Activated CD4-positive, alpha-beta T cell treated with anti-CD3 and anti-CD28 coated beads, Interleukin-2, amount 50 U/mL, for 4 hours (primary cell): ENCODE data around the gene NCKAP5L.
A peak's percentile ranks its signal among the peaks of the same experiment; 100 is the strongest.
"Not testable (repeated sequence)": the region's sequence is repeated elsewhere in the genome, so short reads cannot be mapped to it uniquely, and the experiment has no call there.

Experiments
- DNase-seq, 2 experiments: peaks; one replicate each; pipeline ENCODE4 v3.0.0-alpha.2; 2020

The NCKAP5L gene, protein sequence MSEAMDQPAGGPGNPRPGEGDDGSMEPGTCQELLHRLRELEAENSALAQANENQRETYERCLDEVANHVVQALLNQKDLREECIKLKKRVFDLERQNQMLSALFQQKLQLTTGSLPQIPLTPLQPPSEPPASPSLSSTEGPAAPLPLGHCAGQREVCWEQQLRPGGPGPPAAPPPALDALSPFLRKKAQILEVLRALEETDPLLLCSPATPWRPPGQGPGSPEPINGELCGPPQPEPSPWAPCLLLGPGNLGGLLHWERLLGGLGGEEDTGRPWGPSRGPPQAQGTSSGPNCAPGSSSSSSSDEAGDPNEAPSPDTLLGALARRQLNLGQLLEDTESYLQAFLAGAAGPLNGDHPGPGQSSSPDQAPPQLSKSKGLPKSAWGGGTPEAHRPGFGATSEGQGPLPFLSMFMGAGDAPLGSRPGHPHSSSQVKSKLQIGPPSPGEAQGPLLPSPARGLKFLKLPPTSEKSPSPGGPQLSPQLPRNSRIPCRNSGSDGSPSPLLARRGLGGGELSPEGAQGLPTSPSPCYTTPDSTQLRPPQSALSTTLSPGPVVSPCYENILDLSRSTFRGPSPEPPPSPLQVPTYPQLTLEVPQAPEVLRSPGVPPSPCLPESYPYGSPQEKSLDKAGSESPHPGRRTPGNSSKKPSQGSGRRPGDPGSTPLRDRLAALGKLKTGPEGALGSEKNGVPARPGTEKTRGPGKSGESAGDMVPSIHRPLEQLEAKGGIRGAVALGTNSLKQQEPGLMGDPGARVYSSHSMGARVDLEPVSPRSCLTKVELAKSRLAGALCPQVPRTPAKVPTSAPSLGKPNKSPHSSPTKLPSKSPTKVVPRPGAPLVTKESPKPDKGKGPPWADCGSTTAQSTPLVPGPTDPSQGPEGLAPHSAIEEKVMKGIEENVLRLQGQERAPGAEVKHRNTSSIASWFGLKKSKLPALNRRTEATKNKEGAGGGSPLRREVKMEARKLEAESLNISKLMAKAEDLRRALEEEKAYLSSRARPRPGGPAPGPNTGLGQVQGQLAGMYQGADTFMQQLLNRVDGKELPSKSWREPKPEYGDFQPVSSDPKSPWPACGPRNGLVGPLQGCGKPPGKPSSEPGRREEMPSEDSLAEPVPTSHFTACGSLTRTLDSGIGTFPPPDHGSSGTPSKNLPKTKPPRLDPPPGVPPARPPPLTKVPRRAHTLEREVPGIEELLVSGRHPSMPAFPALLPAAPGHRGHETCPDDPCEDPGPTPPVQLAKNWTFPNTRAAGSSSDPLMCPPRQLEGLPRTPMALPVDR (N-terminal part only)

GRCh38 chr12:49828133-49829091 lies at the start of gene NCKAP5L:
NCKAP5L (minus strand) TSS chr12:49828413; CDS start chr12:49804044, 24,369 bp downstream.
- DNase-seq = peak; percentile 89 to 91

DNA sequence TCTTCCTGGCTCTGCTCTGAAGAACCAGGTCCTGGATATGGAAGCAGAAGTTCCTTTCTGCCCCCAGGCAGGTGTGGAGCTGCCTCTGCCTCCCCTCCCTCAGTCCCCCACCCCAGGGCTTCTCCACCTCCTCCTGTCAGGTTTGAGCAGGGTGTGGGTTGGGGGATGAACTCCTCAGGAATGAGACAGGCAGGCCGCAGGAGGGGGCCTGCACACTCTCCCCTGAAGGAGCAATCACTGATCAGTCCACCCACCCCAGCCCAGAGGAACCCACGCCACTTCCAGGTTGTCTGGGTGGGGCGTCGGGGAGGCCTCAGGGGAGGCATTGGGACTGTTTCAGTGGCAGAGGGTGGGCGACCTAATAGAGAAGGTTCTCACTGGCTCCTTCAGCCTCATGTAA lies 48.9 kb upstream of the NCKAP5L start:
- DNase-seq = no peak

DNA sequence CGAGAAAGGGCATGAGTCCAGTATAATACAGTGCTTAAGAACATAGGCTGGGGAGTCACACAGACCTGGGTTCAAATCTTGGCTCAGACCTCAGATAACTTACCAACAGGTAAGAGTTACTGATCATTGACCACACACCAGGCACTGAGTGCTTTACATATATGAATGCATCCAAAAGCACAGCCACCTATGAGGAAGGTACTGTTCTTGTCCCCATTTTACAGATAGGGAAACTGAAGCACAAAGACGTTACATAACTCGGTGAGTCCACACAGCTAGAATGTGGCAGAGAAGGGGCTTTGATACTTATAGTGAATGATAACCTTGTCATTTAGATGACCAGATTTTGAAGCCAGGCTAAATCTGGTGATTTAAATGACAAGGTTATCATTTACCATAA lies 47.9 kb upstream of the NCKAP5L start:
- no peak for DNase-seq

- DNase-seq = no peak
Observed at GRCh38 chr12:49875115-49875720, 47.0 kb upstream of the NCKAP5L start.

GRCh38 chr12:49874142-49874897 lies 46.1 kb upstream of the NCKAP5L start:
- DNase-seq = no peak

- DNase-seq = no peak
Observed at GRCh38 chr12:49873361-49873934, 45.2 kb upstream of the NCKAP5L start.

GRCh38 chr12:49872781-49873181 lies 44.6 kb upstream of the NCKAP5L start:
- no peak for DNase-seq

DNA sequence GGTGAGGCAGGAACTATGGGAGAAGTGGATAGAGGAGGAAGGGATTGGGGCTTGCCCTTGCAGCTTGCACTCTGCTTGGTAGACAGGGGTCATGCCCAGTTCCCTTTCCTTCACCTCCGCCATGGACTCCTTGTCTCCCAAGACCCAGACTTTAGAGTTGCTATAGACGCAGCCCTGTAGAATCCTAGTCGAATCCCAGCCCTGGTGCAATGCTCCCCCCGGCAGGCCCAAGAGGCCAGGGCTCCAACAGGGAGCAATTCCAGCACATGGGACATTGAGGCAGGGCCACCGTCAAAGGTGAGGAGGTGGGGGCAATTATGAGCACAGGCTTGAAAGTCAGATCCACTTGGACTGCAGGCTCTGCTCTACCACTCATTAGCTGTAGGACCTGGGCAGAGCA lies 44.2 kb upstream of the NCKAP5L start:
- no peak for DNase-seq

GRCh38 chr12:49871811-49872251 lies 43.6 kb upstream of the NCKAP5L start:
- DNase-seq = not testable (repeated sequence)

DNA sequence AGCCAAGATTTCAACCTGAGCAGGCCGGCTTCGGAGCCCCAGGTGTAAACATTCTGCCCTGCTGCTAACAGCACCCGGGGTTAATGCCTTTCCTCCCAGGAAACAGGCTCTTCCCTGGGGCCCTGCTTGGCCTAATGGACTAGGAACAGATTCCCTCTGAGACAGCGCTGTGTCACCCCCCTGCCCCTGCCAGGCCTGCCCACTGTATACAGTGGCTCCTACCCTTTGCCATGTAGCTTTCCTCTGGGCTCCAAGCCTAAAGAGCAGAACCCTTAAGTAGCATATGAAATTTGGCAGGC lies 43.0 kb upstream of the NCKAP5L start:
- DNase-seq = no peak

GRCh38 chr12:49870501-49871262 lies 42.5 kb upstream of the NCKAP5L start:
- DNase-seq = no peak

DNA sequence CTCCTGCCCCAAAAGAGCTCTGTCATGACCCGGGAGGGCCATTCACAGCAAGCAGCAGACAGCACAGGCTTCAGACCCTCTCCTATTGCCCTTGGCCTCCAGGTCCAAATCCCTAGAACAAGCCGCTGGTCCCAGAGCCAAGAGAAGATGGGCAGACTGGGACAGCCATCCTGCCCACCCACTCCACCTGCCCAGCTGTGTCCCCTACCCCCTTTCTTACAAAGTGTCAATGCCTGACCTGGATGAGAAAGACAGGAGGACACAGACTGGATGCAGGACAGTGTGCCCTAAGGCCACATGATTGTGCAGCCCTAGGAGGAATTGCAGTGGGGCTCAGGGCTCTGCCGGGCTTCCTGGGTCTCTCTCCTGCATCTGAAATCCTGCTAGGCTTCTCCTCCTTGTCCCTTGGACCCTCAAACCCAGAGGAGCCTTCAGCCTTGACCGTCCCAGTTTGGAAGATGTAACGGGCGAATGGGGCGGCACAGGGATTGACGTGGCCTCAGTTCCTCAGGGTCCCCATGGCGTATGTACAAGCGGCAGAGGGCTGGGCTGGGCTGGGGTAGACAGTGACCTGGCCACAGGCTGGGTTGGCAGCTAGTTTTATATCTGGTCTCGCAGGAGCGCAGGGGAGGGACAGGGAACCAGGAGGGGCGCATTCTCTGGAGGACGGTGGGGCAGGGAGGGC lies 41.7 kb upstream of the NCKAP5L start:
- DNase-seq = no peak

DNA sequence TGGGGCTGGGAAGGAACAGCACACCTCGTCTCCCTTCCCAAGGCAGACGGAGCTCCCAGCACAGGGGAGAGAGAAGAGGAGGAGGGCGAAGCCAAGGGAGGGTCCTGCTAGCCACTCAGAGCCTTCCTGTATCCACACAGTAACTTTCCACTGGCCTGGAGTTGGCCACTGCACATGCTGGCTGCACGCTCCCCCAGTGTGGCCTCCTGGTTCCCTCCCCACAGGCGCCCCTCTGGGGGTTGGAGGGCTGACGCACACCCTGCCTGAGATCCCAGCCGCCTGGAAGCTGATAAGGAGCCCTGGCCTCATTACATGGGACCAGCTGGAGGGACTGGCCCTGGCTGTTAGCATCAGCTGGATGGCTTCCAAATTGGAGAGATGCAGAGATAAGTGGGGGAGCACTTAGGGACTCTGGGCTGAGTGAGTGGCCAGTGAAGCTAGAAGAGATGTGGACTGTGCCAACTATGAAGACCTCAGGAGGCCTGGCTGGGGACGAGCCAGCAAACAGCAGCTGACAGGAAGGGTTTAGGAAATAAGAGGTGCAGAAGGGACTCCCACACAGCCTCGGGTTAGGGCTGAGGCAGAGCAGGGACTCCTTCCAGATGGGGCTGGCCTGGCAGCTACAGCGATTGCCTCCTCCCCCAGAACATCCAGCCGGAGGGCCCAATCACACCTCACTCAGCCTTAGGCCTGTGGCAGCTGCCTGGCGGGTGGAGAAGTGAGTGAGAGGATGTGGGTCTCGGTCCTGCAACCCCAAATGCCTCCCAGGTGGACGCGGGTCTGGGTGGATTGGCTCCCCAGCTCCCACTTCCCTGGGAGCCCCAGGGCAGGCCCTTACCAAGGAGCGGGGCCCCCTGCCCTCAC lies 41.0 kb upstream of the NCKAP5L start:
- DNase-seq = no peak

GRCh38 chr12:49868449-49868848 lies 40.2 kb upstream of the NCKAP5L start:
- no peak for DNase-seq

DNA sequence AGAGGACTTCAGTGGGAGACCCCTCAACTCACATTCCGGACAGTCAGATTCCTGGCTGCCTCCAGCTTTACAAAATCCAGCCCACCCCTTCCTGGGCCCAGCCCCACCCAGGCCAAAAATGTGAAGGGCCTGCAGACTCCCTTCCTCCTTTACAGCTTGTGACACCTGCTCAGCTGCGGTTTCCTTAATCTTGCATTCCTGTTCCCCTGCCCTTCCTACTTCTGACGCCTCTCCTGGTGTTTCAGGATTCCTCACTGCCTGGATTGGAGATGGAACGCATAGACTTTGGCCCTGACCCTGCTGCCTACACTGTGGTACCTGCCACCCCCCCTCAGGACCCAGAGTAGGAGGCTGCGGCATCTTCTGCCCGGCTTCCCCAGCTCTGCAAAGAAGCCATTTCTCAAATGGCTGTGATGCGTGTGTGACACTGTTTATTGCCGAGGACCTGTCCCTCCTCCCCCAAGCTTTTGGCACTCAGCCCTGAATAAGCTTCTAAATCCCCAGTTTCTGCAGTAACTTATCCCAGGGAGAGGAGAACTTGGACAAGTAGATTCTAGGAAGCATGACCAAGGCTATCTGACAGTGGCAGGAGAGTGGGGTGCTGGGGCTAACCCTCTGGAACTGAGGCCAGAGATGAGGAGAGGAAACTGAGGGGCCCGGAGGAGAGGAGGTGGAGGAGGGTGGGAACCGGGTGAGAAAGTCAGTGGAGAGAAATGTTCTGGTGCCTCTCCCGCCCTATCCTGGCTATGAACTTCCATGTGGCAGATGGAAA lies 39.5 kb upstream of the NCKAP5L start:
- no peak for DNase-seq

GRCh38 chr12:49866859-49867569 lies 38.8 kb upstream of the NCKAP5L start:
- peak; percentile 63 to 67 for DNase-seq

GRCh38 chr12:49865782-49866135 lies 37.5 kb upstream of the NCKAP5L start:
- no peak for DNase-seq
